HFF-Myc (cell line): ENCODE data around the gene SZRD1.
A peak's percentile ranks its signal among the peaks of the same experiment; 100 is the strongest.

Experiments
- DNase-seq: peaks from one replicate; pipeline ENCODE4 v3.0.0-alpha.2; 2011; ENCODE audit warnings: low read depth; ENCODE audit errors: extremely low read depth
- H3K4me3 ChIP-seq: replicated peaks from 2 replicates; pipeline ENCODE4 v1.5.1; 2011; ENCODE audit warnings: low read depth, mild to moderate bottlenecking, control low read depth, low read length
- TF ChIP-seq, protein P1 (sequence below): IDR thresholded peaks from 2 replicates; pipeline ENCODE4 v1.5.1; 2012; ENCODE audit warnings: mild to moderate bottlenecking, low read depth, low read length, control low read depth; ENCODE audit errors: missing control alignments

Gene SZRD1, protein sequence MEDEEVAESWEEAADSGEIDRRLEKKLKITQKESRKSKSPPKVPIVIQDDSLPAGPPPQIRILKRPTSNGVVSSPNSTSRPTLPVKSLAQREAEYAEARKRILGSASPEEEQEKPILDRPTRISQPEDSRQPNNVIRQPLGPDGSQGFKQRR

DNA sequence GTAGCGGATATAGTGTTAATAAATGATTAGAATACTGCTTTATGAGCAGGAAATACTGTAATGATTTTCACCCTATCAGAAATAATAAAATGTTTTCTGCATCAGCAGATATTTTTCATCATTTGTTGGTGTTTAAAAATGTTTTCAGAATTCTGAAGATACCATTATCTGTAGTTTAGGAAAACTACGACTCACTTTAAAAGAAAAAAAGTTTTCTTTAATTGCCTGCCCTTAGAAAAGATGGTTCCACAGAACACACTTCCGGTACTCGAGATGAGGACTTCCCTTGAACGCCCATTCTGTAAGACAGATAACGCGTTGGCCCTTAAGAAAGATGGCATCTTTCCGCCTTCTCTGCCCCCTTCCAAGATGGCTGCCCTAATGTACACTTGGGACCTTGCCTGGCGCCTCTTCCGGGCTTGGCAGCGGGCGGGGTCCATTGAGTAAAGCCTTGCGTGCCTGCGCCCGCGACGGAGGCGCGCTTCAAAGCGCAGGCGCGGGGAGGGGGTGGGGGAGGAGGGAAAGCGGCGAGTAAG, at the start of gene SZRD1:
Gene SZRD1 (plus strand): TSS at position 521 of the 536 bp plus-strand sequence. CDS start 16 bp downstream, outside the sequence.
- DNase-seq = peak; percentile 98
- H3K4me3 ChIP-seq = peak within 1 kb of the TSS; percentile 67
- TF ChIP-seq, protein P1, sequence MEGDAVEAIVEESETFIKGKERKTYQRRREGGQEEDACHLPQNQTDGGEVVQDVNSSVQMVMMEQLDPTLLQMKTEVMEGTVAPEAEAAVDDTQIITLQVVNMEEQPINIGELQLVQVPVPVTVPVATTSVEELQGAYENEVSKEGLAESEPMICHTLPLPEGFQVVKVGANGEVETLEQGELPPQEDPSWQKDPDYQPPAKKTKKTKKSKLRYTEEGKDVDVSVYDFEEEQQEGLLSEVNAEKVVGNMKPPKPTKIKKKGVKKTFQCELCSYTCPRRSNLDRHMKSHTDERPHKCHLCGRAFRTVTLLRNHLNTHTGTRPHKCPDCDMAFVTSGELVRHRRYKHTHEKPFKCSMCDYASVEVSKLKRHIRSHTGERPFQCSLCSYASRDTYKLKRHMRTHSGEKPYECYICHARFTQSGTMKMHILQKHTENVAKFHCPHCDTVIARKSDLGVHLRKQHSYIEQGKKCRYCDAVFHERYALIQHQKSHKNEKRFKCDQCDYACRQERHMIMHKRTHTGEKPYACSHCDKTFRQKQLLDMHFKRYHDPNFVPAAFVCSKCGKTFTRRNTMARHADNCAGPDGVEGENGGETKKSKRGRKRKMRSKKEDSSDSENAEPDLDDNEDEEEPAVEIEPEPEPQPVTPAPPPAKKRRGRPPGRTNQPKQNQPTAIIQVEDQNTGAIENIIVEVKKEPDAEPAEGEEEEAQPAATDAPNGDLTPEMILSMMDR = no peak

DNA sequence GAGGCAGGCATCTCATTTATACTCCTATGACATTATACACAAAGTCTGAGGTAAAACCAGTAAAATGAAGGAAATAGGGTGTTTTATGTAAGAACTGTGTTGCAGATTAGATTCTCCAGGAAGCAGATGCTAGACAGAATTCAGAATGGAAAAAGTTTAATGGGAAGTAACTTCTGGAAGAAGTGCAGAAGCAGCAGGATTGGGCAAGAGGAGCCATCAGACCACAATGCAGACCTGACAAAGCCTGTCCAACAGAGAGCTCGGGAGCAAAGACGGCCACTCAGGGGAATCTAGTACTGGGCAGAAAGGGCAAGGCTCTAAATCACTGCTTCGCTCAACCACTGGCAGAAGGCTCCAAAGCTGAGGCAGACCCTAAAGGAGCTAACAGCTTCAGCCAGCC, 48.5 kb upstream of the SZRD1 start:
- TF ChIP-seq, protein P1 = no peak
- H3K4me3 ChIP-seq = no peak overlapping the region
- DNase-seq = no peak

DNA sequence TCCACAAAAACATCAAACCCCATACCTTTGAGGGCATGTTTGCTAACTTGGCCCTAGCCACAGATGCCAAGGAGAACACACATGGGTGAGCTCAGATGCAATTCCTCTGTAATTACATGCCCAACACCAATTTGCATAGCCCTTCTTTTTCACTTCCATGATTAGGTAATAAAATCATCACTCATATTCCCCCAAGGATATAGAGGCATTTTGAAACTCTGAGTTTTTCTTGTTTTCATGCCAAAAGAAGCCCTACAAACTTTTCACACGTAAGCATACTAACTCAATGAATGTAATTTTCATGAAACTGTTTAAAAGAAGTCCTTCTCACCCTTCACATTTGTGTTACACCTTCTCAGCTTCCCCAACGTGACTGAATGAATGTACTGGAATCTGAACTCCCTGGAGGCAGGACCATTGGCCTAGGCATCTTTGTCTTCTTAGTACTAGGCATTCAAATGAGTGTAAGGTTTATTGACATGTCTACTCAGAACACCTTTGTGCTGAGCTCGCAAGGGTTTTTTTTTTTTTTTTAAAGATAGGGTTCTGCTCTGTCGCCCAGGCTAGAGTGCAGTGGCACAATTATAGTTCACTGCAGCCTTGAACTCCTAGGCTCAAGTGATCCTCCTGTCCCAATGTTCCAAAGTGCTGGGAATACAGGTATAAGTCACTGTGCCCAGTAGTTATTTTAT, 45.7 kb upstream of the SZRD1 start:
- no peak overlapping the region for H3K4me3 ChIP-seq
- no peak for DNase-seq
- TF ChIP-seq, protein P1 = no peak

DNA sequence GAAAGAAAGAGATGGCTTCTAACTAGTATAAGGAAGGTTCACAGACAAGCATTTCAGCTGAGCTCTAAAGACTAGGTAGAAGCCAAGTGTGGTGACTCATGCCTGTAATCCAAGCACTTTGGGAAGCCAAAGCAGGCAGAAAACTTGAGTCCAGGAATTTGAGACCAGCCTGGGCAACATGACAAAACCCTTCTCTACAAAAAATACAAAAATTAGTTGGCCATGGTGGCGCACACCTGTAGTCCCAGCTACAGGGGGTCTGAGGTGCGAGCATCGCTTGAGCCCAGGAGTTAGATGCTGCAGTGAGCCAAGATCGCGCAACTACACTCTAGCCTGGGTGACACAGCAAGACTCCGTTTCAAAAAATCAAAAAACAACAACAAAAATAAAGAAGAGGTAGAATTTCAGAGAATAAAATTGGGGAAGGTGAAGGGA, 42.6 kb upstream of the SZRD1 start:
- DNase-seq = peak; percentile 58
- TF ChIP-seq, protein P1 = no peak
- no peak overlapping the region for H3K4me3 ChIP-seq

DNA sequence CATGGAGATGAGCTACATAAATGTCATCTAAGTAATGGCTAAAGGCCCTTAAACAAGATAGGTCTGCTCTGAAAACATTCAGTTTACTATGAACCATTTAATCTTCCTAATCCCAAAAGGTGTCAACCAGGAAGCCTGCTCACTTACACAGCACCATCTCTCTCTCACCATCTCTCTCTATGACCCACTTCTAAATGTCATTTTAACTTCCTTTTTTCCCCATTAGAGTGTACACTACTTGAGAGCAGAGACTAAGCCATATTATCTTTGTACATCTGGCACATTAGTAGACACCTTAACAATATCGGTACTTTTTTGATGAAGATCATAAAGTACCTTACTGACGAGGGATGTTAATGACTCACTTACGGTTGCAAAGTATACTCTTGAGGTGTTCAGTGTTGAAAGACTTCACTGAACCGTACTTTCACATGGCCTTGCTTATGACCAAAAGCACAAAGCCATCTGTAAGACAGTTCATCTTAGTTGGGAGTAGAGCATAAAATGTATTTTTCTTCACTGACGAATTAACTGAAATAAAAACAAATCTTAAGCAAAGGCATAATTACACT, 40.1 kb upstream of the SZRD1 start:
- no peak overlapping the region for H3K4me3 ChIP-seq
- TF ChIP-seq, protein P1 = no peak
- DNase-seq = no peak

DNA sequence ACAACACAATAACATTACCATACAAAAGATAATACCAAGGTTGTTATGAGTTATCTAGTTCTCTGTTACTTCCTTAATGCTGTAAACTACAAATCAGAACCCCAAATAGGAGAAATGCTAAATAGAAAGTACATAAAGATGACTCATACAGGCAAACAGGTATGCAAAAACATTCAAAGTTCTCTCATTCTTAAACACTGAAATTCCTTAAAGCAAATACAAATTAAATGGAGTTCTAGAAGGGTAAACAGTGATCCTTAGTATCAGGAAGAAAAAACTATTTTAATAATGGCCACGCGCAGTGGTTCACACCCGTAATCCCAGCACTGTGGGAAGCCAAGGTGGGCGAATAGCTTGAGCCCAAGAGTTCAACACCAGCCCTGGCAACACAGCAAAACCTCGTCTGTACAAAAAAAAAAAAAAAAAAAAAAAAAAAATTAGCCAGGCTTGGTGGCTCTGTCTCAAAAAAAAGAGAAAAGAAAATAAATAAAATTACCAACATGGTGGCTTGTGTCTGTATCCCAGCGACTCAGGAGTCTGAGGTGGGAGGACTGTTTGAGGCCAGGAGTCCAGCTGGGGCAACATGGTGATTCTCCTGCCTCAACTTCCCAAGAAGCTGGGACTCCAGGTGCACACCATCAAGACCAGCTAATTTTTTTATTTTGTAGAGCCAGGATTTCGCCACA, 32.2 kb upstream of the SZRD1 start:
- no peak overlapping the region for H3K4me3 ChIP-seq
- TF ChIP-seq, protein P1 = no peak
- no peak for DNase-seq
